GM13977 (cell line): ENCODE results near the gene DNHD1.

Experiments used
- DNase-seq: peaks from one replicate; pipeline ENCODE4 v3.0.0; 2012; ENCODE audit warnings: low spot score
- CTCF ChIP-seq: IDR thresholded peaks from 2 replicates; pipeline ENCODE4 v1.5.1; 2012; ENCODE audit warnings: mild to moderate bottlenecking, control low read depth; ENCODE audit not compliant: insufficient read depth; ENCODE audit errors: extremely low read depth, missing control alignments
- in situ Hi-C: fragments of 300-500 bp; cut with MboI; formaldehyde crosslinking; loops from one replicate; pipeline ENCODE4 v1.12.0; 2022; ENCODE audit warnings: low sequenced_read_pairs, low pct_unique_long_range_greater_than_20kb, mixed read lengths, inconsistent platforms; ENCODE audit not compliant: unreplicated experiment

DNHD1 gene

GRCh38 chr11:6616596-6617250 lies 119.6 kb downstream of the DNHD1 start:
- no peak for TF ChIP-seq CTCF
- no peak for DNase-seq
- in situ Hi-C loops, result no loop called here

GRCh38 chr11:6617315-6617781 lies 120.3 kb downstream of the DNHD1 start:
- DNase-seq, result no peak
- in situ Hi-C loops, result no loop called here
- TF ChIP-seq CTCF, result no peak

- DNase-seq, result no peak
- in situ Hi-C loops, result no loop called here
- no peak for TF ChIP-seq CTCF
These were observed 121.3 kb downstream of the DNHD1 start for GRCh38 chr11:6618117-6619003.

DNA sequence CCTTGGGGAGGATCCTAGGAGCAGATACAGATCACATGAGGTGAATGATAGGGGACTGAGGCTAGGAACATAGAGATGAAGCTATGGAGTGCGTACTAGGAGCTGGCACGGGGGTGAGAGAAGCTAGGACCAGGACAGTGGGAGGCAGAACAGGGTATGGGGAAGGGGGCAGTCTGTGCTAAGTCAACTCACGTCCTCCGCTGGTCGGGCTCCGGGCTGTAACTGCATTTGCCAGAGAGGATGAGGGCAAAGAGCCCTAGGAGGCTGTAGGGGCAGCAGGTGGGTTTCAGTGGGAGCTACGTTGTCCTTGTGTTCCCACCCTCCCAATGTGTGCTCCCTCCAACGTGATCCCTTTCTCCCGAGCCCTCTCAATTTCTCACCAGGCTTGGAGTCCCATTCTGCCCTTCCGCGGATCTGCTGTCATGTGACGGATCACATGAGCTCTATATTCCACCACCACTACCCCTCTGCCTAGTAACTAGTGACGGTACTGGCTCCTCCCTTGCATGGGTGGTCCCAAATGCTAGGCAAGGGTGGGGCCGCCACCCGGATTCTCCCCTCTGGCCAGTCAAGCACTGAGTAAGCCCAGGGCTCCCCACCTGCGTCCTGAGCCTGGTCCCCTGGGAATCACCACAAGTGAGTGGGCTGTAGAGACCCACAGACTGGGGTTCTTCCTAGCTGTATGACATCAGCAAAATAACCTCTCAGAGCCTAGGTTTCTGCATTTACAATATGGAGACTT lies 122.1 kb downstream of the DNHD1 start, which contains the start of gene TPP1:
Gene TPP1 (minus strand): TSS at position 419 of the 742 bp plus-strand sequence. CDS start 22 bp downstream, at position 397.
- peak; percentile 98 for DNase-seq
- in situ Hi-C loops, result no loop called here
- no peak for TF ChIP-seq CTCF

DNA sequence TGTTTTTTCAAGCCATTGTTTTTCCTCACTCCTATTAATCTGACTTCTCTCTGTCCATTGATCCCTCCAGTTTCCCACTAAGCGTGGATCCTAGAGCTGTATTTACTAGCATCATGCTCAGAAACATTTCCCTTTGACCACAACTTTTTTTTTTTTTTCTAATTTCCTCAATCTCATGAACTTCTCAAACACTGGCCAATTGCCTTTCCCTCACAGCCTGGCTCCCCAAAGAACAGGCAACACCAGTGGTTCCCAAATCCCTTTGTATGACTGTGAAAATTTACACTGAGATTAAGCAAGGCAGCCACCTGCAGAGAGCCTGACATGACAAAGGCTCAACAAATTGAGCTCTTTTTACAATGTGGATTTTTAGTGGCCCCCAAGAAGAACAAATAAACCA lies 123.6 kb downstream of the DNHD1 start:
- no peak for TF ChIP-seq CTCF
- DNase-seq, result no peak

More for the DNA sequence above, 123.6 kb downstream of the DNHD1 start:
- in situ Hi-C loops, result no loop called here
